Activated CD4-positive, CD25-positive, alpha-beta regulatory T cell (primary cell): ENCODE data around the gene AMER1.
"Not testable (repeated sequence)": the region's sequence is repeated elsewhere in the genome, so short reads cannot be mapped to it uniquely, and the experiment has no call there.

Source experiments
- DNase-seq, 4 experiments: peaks; one replicate each; lab custom pipeline; 2025; lab: John Stamatoyannopoulos, UW

The AMER1 gene

DNA sequence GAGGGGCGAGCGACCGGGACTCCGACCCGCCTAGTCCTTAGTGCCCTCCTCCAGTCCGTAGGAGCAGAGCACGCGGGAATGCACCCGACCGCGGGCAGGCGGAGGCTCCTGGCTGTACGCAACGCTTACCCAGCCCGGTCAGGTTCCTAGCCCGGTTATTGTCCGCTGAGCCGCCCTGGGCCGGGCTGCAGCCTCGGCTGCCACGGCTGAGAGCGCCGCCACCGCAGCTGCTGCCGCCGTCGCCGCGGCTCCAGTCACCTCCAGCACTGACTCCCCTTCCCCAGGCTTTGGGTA lies at the start of gene AMER1:
Gene AMER1, minus strand, starts transcription at position 268 of the 294 bp plus-strand sequence. CDS start 12,422 bp downstream, outside the sequence.
- peak in 2 of 4 experiments; percentile 17 to 31 for DNase-seq

DNA sequence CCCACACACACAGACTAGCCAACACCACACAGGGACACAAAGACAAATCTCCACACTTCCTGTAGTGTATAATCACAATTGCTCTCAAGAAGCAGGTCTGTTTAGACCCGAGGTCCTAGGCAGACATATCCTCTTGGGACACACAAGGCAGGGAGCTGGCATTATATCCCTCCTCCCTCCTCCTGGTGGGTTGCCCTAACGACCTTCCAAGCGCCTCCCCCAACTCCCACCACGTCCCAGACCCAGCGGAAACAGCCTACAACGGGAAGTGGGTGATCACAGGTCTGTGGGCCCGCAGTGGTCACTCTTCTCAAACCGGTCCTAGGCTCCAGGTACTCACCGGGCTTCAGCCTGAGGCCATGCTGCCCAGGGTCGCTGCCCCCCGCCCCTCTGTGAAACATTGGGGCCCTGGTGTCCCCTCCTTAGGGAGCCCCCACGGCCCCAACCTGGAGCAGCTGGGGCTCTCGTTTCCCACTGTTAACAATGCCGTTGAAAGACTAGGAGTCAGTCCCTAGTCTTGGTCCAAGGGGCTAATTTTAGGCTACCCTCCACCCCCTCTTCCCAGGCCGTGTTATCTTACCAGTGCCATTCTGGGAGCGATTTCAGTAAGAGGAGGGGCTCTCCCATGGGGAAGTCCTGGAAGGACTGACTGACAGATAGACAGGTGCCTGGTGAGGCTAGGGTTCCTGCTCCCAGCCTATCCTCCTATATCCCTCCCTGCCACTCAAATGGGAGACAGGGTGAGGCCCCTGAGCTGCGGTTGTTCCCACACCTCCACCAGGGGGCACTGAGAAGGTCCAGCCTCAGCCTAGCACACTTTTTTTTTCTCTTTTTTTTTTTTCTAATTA lies 24.8 kb upstream of the AMER1 start, which contains the start of gene ASB12:
Gene ASB12, minus strand, starts transcription at position 485 of the 848 bp plus-strand sequence. CDS start 4,957 bp downstream, outside the sequence.
- no peak for DNase-seq

DNA sequence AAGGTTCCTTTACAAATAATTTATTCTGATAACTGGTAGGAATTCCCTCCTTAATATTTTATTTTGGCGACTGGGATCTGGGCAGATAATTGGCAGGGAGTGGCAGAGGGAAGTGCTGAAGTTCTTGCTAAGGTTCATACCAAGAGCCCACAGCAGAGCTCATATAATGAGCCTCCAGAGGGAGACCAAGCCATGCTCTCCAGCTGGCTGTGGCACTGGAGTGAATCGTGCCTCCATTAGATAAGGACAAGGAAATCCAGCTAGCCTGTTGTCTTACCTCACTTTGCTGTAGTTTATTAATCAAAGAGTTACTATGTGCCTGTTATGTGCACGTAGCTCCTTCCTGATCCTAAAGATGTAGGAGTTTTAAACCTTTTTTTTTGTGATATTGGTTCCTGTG lies 23.6 kb upstream of the AMER1 start:
- no peak for DNase-seq

DNA sequence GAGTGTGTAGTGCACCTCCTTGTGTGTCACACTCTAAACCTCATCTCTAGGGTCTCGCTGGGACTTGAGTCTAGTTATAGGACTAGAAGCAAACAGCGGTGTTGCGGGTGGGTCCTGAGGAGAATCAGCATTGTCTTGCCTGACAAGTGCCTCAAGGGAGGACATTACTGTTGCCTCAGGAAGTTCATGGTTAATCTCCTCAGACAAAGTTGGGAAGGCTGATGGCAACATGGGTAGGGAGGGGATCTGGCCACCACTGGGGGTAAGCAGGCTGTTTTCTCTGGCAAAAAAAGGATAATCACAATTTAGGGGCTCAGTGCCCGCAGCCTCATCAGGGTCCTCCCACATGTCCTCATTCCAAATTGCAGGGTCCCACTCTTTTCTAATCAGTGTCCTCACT lies 12.5 kb upstream of the AMER1 start:
- DNase-seq = no peak

DNA sequence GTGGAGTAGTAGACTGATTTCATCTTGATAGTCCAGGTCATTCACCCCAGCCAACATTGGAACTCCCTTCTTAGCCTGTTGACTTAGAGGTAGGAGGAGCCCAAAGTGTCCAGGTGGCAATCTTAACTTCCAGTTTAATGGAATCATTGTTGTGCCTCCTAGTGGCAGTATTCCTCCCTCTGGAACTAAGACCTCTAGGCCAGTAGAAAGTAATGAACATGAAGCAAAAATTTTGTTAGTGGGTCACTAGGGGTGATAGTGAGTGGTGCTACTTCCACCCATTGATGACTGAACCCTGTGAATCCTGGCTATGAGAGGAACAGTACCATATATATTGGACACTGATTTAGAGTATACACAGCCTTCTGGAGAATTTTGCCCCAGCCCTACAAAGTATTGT lies 8.5 kb upstream of the AMER1 start:
- DNase-seq = not testable (repeated sequence)

DNA sequence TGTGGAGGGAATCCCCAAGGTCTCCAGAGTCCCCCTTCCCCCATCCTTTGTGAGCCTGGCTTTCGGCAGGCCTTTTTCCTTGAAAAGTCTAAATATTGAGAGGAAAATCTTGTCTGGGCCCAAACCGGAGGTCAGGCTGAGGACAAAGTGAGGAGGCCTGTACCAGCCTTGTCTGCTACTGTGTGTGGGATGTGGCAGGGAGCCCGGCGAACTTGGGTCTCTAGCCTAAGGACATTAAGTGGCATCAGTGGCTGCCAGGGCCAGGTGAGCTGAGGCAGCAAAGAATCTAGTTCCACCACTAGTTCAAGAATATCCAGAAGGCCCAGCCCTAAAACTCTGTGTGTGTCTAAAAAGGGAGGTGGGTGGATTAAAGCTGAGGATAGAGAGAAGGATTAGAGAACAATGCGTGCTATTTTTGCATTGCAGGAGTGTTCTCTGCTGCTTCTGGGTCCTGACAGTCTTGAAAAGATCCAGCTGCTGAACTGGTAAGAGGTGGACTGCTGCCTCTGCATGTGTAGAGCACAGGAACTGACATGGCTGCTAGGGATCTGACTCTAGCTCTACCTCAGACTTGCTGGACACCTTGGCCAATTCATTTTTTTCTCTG lies 1.2 kb upstream of the AMER1 start:
- no peak for DNase-seq

DNA sequence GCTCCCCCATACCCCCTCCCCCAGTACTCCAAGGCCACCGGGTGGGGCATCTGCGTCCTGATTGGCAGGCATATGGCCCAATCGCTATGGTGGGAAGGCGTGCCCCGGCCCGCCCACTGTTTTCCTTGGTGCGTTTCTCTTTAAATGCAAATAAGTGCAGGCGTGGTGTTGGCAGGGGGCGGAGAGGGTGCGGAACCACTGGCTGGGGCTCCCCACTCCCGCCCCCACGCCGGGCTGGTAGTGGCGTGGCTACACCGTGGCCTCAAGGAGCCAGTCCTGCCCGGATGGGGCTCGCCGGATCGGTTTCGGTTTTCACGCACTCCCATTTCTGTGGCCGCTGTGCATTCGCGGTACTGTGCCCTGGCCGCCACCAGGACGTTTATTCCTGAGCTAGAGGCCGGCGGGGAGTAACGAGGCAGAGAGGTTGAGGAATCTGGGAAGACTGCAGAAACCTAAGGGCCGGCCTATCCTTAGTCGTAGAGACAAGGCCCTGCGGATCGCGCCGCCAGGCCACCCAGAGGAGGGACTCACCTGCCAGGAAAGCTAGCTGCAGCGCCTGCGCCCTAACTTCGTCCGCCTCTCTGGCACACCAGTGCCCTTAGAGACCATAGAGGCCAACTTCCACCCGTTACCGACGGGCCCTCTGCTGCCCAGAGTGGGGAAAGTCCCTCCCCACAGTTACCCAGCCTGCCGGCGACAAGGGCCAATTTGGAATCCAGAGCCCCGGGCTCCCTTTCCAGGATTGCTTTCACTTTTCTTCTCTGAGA lies 410 bp upstream of the AMER1 start:
- DNase-seq = peak; percentile 50 to 73 (median 70)

DNA sequence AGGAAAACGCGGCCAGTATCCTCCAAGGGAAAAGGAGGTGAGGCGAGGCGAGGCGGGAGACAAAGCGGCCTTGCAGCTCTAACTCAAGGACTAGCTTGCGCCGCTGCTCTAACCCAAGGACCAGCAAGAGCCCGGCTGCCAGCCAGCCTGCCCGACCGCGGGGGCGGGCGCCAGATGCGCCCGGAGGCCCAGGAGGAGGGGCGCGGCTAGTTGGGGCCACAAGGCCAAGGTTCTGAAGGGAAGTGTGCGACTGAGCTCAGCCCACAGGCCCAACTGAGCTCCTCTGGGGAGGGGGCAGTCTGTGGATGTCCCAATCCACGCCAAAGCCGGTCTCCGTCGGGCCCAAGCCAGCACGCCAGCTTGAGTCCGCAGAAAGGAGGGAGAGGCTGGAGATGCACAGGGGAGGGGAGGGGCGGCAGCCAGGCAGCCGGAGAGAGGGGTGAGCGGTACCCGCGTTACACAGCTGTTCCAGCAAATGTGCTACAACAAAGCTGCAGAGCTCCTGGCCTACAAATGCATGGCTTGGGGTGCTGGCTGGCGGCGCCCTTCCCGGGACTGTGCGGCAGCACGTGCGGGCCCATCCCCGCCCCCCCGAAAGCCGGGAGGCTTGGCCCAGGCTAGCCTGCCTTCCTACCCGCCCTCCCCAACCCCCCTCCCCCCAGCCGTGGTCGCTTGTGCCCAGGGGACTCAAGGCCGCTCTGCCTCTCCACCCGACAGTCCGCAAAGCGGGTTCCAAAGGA lies 637 bp downstream of the AMER1 start:
- DNase-seq = peak in 2 of 4 experiments; percentile 4 to 5

DNA sequence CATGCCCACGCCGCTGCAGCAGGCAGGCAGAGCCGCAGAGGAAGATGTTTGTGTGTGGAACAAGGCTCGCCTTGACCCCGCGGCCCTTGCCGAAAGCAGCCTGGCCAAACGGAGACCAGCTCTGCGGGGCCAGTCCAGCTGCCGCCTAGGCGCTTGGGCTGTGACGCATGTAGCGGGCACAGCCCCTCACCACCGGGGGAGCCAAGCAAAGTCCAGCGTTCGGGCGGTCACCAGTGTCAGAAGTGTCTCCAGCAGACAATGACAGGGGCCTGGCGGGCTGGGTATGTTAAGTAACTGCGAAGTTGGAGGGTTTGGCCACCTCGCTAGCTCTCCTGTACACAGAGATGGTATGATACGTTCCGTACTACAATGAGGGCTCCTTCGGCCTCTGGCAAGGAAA lies 1.3 kb downstream of the AMER1 start:
- DNase-seq = no peak

DNA sequence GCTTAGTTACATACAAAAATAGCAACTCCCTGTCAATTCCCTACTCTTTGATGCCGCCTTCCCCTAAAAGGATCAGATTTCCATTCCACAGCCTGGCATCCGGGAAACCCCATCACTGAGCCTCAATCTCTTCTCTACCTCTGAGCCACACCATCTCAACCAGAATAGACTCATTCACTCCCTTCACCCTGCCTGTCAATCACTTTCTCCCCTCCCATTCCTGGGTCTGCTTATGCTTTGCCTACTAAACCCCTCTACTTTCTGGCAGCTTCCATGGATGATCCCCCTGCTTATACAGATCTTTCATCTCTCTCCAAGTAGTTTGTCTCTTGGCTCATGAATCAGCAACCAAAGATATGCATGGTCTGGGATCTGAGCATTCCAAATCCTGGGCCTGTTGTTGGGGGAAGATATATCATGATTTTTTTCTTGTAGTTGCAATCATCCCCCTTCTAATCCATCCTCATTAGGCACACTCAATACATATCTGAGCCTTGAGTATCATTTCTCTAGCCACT lies 2.6 kb downstream of the AMER1 start:
- DNase-seq = no peak

DNA sequence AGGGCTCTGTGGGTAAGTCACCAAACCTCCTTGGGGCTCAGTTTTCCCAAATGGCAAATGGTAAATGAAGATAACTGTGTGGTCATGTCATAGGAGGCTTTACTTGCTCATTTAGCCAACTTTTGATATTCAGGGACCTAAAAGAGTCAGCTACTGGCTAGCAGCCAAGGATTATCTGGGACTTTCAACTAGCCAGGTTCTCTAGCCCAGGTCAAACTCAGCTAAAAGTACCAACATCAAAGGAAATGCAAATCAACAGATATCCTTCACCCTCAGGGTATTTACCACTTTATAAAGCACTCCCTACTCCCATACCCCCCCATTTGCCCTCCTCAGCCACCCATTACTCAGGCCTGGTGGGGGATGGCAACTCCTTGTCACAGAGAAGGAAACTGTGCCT lies 7.5 kb downstream of the AMER1 start:
- DNase-seq = no peak

DNA sequence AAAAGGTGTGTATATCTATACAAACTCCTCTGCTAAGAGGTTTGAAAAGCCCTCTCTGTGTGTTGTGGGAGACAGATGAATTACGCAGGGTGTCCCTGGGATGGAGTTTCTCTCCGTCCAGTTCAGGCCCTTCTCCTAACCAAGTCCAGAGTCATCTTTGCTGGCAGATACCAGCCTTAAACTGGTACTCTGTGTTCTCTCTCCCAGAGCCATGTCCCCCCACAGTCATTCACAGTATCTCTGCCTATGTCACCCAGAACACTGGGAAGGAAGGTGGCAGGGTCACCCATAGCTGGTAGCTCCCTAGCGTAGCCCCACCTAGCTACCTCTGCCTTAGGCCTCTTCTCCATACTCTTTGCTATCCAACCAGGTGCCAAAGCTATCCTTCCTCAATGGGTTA lies 8.9 kb downstream of the AMER1 start:
- DNase-seq = no peak

DNA sequence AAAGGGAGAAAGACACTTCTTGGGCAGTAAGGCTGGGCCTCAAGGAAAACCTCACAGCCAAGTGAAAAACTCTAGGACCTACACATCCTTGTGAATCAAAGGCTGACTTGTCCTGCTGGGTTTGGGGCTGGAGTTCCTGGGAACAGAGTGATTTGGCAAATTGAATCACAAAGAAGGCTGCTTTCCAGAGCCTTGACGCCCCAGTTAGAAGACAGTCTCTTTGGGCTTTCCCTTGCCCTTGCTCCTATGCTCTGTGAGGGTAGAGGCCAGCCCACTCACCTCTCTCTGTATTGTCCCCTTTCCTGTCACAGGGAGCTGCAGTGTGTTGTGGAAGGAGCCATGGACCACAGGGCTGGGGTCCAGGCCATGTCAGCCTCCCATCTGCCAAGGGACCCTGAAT lies 9.6 kb downstream of the AMER1 start:
- DNase-seq = no peak

DNA sequence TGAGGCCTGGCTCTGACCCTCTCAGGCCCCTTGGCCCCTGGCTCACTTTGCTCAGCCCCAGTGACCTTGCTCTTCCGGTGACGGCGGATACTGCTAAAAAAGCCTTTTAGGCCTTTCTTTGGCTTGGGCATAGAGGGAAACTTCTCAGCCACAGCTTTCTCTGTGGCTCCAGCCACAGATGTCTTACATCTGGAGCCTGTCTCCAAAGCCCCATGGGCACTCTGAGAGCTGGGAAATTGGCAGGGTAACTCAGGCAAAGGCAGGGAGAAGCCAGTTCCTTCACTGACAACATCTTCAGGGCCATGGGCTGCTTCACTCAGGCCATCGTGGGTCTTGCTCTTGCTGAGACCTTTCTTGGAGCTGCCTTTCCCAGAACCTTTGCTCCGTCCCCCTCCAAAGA lies 12.8 kb downstream of the AMER1 start:
- DNase-seq = no peak

DNA sequence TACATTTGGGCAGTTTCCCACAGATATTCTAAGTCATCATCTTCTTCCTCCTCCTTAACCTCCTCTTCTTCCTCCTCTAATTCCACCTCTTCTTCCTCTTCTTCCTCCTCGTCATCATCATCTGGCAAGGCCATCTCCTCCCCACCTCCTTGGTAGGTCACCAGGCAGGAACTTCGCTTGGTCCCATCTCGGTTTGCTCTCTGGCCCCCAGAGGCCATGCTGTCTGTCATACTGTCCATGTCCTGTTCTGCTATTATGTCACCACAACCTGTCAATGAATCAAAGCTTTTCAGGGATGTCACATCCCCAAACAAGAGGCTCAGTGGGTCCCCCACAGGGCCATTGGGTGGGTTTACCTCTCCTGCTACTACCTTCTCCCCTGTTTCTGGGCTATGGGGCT lies 13.5 kb downstream of the AMER1 start:
- no peak for DNase-seq

DNA sequence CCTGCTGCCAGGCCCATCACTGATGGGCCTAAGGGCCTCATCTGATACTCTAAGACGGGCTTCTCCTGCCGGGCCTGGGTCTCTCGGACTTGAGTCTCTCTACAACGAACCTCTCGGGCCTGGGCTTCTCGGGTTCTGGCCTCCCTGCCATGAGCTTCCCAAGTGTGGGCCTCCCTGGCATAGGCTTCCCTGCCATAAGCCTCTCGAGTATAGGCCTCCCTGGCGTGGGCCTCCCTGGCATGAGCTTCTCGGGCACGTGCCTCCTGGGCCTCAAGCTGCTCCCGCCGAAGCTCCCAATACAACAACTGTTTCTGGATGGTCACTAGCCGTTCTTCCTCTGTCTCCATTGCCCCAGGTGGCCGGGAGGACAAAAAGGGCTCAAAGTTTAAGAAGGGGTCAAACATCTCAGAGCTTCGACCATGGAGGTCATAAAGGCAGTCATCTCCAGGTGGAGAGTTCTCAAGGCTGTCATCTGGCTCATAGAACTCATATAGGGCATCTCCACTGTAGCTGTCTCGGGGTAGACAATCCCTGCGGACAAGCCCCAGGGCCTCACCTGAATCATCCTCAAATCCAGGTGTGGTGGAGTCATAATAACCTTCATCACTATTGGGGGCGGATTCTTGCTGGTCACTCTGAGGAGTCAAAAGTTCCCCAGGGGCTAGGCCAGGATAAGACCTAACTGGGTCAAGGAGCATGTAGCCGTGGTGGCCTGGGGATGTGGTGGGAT lies 14.1 kb downstream of the AMER1 start:
- DNase-seq = no peak

DNA sequence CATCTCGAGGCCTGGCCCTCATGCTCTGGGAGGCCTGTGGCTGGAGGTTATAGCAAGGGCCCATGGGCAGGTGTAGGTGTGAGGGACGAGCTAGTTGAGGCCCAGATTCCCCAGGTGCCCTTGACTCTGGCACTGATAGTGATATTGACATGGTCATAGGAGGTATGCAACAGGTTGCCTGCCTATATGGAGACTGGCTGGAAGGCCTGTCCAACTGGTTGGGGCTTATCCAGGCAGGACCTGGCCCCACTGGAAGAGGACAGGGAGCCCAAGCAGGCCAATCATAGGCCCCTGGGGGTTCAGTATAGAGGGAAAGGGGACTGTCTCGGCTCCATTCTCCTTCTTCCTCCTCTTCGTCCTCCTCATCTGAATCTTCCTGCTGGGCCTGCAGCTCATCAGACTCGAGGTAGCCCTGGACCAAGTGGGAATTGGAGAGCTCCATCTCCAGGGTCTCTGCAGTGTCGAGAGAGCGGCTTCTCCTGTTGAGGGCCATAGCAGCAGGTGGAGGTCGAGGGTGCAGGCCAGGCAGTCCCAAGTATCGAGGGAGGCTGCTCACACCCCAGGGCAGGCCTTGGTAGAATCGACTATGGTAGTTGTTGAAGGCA lies 15.3 kb downstream of the AMER1 start:
- DNase-seq = no peak

DNA sequence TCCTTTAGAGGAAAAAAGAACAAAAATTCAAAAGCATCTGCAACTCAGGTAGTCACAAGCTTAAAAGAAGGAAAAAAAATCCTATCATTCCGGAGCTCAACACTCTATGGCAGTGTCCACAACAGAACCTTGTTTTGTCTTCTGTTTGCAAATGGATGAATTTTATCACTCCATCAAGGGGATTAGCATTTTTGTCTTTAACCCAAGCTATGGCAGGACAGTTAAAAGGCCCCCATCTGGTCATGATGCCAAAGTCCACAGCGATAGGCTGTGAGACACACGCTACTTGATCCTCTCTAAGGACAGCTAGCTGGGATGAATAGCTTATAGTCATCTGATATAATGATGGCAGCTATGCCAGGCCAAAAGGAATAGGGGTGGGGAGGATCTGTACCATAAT lies 16.6 kb downstream of the AMER1 start:
- DNase-seq = no peak

DNA sequence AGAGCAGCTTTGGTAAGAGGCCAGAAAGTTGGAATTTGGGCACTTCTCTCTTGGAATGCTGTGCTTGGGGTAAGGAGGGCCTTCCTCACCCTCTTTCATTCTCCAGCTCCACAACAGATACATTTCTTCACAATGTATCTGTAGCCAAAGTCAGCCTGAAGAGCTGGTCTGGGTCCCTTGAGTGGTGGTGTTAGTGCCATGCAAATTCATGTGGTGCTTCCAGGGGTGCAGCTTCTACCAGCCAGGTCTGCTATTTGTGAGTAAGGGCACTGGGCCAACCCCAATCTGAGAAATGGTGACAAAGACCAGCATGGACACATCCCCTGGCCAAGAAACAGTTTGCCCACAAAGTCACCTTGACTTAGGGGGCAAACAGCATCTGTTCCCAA lies 17.8 kb downstream of the AMER1 start:
- no peak for DNase-seq

DNA sequence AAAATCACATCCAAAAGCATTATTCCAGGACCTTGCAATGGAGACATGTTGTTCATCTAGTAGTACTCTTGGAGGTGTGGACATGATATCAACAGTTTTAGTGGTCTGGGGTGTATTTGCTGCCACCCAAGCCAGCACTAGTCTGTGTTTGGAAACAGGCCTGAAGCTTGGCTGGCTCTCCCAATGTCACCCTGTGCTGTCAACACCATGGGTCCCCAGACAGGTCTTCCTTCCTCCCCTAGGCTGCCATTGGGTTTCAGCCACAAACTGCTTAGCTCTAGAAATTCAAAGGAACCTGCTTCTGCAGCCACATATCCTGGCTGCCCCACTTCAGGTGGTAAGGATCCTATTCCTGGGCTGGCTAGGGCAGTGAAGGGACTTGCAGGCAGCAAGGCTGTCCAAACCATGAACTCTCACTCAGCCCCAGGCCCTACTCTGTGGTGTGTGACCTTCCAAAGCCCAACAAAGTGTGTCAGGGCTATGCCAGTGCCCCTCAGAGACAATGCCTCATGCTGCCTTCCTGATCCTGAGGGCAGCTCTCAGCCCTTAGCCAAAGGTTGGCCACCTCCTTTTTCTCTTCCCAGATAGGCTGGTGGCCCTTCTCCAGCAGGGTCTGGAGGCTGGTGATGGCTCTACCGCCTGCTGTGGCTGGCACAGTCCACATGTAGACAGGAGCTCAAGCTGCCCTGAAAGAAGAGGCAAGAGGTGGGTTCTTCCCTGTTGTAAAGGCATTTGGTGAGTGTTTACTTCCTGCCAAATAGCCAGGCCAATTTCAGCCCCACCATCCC lies 18.3 kb downstream of the AMER1 start:
- DNase-seq = no peak
